GM21723 (cell line): ENCODE data around the gene PSG4.
"Not testable (repeated sequence)": the region's sequence is repeated elsewhere in the genome, so short reads cannot be mapped to it uniquely, and the experiment has no call there.

Experiments used
- ATAC-seq: cut with Tn5 transposase; IDR thresholded peaks from one replicate; pipeline ENCODE4 v1.9.1; 2021; ENCODE audit warnings: mild to moderate bottlenecking, moderate library complexity; ENCODE audit not compliant: unreplicated experiment

PSG4 gene

GRCh38 chr19:43198686-43199419 is 6.6 kb downstream of the PSG4 start:
- not testable (repeated sequence) for ATAC-seq

GRCh38 chr19:43197666-43198397 is 7.6 kb downstream of the PSG4 start:
- ATAC-seq = not testable (repeated sequence)

- not testable (repeated sequence) for ATAC-seq
These were observed 11.0 kb downstream of the PSG4 start for GRCh38 chr19:43194397-43194796.

GRCh38 chr19:43192381-43193155 is 12.9 kb downstream of the PSG4 start:
- not testable (repeated sequence) for ATAC-seq

GRCh38 chr19:43188092-43188491 is 17.3 kb downstream of the PSG4 start:
- not testable (repeated sequence) for ATAC-seq

DNA sequence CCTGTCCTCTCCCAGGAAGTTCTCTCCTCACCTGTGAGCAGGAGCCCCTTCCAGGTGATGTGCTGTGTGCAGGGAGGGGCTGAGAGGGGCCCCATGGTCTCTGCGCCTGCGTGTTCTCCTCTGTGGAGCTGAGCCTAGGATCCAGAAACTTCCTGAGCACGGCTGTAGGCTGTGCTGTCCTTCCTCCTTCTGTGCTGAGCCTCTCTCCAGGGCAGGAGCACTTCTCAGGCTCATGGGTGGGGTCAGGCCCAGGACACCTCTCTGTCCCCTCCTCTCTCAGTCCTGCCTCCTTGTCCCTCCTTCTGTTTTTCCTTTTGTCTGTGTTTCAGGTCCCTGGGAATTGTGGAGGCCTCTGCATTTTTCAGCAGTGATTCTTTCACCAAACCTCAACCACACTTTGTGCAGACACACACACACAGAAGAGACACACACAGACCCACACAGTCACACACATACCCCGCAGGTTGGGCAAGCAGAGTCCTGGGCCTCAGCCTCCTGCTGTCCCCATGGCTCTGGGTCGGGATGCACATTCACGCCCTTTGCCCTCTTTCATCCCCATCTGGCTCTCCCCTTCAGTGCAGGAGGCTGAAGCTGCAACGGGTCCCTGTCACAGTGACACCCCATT is 19.0 kb downstream of the PSG4 start, which contains the start of gene PSG5:
Gene PSG5, minus strand, starts transcription at position 226 of the 625 bp plus-strand sequence. Its CDS starts 131 bp downstream, at position 95.
- ATAC-seq = not testable (repeated sequence)

DNA sequence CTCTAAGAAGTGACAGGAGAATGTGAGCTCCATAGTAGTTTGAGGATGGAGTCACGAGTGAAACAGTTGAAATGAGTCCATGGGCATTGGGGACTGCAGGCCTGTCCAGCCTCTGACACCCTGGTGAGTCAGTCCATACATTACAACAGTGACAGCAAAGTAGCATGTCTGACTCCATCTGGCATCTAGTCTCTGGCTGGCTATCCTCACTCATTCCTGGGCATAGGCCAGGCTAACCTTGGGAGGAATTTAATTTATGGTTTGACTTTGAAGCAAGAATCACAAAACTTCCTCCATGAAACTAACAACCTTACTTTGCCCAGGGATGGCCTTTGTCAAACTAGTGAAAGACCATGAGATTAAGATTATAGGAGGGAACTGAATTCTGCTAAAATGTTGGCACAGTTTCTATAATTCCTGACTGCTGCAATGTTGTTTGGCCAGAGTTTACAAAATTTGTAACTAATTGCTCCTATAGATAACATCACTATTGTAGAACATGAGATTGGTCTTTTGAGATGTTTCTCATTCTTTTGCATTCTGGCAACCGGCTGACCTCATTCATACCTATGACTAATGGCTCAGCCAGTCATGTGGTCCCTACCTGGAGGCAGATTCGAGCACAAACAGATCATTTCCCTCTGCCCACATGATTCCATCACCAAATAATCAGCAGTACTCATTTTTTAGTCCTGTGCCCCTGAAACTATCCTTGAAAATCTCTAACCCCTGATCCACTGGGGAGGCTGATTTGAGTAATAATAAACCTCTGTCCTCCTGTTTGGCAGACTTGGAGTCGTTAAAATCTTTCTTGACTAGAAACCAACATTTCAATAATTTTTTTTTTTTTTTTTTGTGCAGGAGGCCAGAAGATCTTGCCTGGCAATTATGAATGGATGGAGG is 23.3 kb downstream of the PSG4 start:
- ATAC-seq = not testable (repeated sequence)

- ATAC-seq = not testable (repeated sequence)
These were observed 25.8 kb downstream of the PSG4 start for GRCh38 chr19:43179569-43180147.

DNA sequence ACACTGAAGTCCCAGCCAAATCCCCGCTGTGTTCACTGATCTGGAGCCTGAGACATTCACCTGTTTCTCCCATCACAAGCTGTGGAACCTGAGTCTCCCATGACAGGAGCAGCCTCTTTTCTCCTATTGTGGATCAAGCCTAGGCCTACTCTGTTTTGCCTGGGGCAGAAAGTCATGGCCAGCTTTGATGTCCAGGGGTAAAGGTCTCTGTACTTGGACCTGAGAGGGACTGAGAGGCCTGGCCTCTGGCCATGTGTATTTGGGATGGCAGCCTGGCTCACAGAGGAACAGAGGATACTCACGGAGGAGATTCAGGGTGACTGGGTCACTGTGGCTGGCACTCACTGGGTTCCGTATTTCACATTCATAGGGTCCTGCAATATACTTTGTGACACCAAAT is 26.9 kb downstream of the PSG4 start:
- ATAC-seq = not testable (repeated sequence)

- ATAC-seq = not testable (repeated sequence)
These were observed 39.5 kb downstream of the PSG4 start for GRCh38 chr19:43165906-43166305.

DNA sequence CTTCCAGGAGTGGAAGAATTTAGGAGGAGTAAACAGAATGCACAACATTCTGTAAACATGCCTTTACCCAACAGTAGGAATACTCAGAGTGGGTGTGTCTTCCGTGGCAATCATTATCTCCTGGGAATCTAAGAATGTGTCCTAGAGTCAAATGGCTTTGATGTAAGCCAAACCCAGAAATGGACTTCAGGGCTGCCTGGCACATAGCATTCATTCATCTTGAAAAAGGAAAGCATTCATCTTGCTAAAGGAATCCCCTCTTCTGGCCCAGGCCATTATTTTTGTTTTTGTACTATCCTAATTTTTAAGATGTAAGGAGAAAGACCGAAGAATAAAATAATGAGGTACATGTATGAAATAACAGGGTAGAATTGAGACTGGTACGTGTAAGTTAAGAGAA is 42.3 kb downstream of the PSG4 start:
- ATAC-seq = not testable (repeated sequence)

DNA sequence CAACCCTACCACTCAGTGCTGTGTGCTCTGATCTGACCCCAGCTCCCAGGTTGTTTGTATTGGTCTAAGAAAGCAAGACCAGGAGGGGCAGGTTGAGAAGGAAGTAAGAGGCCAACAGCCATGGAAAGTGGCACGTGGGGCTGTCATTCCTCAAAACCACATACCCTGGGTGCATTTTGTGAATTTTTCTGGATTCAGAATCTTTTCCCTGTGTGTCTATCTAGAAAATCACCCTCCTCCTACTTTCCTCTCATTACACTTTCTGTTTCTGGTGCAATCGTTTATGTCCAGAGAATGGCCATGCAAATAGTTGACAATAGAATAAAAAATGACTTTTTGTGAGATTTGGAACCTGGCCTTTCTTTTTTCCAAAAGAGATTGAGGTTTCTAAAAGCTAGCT is 43.2 kb downstream of the PSG4 start:
- ATAC-seq = not testable (repeated sequence)

DNA sequence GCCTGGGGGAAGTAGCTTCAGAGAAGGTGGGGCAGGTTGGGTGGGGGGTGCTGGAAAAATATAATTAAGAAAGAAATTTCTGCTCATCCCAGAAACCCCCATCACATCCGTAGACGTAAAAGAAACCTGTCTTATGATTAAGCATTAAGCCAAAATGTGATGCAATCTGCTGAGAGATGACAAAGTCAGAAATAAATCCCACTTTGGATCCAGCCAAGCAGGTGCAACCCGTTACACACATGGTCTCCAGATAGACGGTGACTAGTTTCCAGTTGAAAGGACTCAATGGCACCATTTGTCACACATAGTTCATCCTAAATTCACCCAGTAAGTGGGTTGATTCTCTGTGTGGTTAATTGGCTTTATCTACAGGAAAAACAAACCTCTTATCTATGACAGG is 53.2 kb downstream of the PSG4 start:
- ATAC-seq = no peak

DNA sequence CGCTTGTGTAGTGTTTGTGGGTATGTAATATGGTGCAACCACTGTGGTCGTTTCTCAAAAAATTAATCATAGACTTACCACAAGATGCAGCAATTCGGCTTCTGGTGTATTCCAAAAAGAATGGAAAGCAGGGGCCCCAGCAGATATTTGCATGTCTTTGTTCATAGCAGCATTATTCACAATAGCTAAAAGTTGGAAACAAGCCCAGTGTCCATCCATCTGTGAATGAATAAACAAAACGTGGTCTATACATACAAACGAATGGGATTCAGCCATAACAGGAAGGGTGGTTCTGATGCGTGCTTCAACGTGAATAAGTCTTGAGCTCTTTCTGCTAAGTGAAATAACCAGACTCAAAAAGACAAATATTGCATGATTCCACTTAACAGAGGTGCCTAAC is 55.6 kb downstream of the PSG4 start:
- not testable (repeated sequence) for ATAC-seq

DNA sequence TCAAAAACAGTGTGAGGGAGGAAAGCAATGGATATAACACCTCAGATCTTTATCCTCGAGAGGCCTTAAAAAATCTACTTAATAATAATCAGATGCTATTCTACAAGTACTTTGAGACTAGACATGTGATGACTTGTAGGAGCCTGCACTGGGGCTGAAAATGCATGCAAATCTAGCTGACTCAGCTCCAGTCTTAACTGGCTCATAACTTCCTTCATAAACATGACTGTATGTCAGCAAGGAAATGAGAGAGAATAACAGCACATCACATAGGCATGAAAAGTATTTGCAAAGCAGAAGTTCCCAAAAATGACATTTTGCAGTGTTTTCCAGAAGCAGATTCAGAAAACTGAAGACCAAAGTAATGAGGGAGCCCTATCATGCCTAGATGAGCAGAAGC is 57.2 kb downstream of the PSG4 start:
- no peak for ATAC-seq
